Neural cell (in vitro differentiated cells): ENCODE measurements around the gene THEM4.

ENCODE experiments used
- EP300 ChIP-seq: fragments of 450-650 bp; conservative IDR thresholded peaks from 2 replicates; pipeline ENCODE4 v1.6.1; 2014; ENCODE audit warnings: antibody characterized with exemption, mild to moderate bottlenecking, moderate library complexity; ENCODE audit not compliant: poor library complexity, severe bottlenecking
- EZH2 ChIP-seq: fragments of 200-600, 300-800 bp; shearing (Covaris generic), sonication (generic); IDR thresholded peaks from 2 replicates; pipeline ENCODE4 v1.6.1; 2014; ENCODE audit warnings: antibody characterized with exemption, low read length, borderline replicate concordance, mild to moderate bottlenecking; ENCODE audit not compliant: insufficient read depth, poor library complexity, severe bottlenecking
- POLR2AphosphoS5 ChIP-seq: IDR thresholded peaks from 2 replicates; pipeline ENCODE4 v1.6.1; 2012
- RAD21 ChIP-seq: fragments of 450-650 bp; conservative IDR thresholded peaks from 2 replicates; pipeline ENCODE4 v1.6.1; 2014; ENCODE audit warnings: antibody characterized with exemption, mild to moderate bottlenecking, moderate library complexity
- SMC3 ChIP-seq: fragments of 450-650 bp; conservative IDR thresholded peaks from 2 replicates; pipeline ENCODE4 v1.6.1; 2014; ENCODE audit warnings: antibody characterized with exemption, mild to moderate bottlenecking, moderate library complexity; ENCODE audit not compliant: poor library complexity
- TF ChIP-seq, protein P1 (sequence below): fragments of 450-650 bp; IDR thresholded peaks from 2 replicates; pipeline ENCODE4 v1.5.1; 2014; ENCODE audit warnings: antibody characterized with exemption, mild to moderate bottlenecking, moderate library complexity; ENCODE audit not compliant: poor library complexity, severe bottlenecking

DNA sequence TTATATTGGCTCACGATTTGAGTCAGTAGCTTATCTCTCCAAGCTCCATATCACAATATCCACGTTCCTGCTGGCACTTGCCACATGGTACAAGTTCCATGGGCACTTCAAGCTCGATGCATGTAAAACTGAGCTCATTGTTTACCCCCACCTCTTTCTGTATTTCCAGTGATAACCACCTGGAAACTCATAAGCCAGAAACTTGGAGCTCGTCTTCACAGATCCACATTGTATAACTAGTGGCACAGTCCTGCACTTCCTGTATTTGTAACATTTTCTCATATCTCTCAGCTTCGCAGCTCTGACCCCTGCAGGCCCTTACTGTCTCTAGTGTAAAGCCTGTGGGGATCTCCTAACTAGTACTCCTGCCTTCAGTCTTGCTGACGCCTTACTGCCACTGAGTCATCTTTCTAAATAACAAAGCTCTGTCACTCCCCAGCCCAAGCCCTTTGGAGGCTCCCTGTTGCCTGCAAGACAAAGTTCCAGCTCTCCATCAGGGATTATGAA lies 63.2 kb downstream of the THEM4 start:
- TF ChIP-seq, protein P1, sequence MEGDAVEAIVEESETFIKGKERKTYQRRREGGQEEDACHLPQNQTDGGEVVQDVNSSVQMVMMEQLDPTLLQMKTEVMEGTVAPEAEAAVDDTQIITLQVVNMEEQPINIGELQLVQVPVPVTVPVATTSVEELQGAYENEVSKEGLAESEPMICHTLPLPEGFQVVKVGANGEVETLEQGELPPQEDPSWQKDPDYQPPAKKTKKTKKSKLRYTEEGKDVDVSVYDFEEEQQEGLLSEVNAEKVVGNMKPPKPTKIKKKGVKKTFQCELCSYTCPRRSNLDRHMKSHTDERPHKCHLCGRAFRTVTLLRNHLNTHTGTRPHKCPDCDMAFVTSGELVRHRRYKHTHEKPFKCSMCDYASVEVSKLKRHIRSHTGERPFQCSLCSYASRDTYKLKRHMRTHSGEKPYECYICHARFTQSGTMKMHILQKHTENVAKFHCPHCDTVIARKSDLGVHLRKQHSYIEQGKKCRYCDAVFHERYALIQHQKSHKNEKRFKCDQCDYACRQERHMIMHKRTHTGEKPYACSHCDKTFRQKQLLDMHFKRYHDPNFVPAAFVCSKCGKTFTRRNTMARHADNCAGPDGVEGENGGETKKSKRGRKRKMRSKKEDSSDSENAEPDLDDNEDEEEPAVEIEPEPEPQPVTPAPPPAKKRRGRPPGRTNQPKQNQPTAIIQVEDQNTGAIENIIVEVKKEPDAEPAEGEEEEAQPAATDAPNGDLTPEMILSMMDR, result no peak
- TF ChIP-seq EZH2 (no peak), SMC3 (no peak), EP300 (no peak), RAD21 (no peak), POLR2AphosphoS5 (no peak)
